ENCODE results near the gene NACAD.

GRCh38 chr7:45031829-45032228 is 56.9 kb downstream of the NACAD start:
- TF ChIP-seq CTCF (IDR thresholded peaks at IDR 0.05) (no peak), EP300 (IDR thresholded peaks at IDR 0.05) (no peak), POLR2AphosphoS5 (IDR thresholded peaks at IDR 0.05) (no peak), POLR2A (IDR thresholded peaks at IDR 0.05) (no peak)

Measured in stomach (tissue), 4 donors.